WERI-Rb-1 (cell line): Measurements from ENCODE around the gene ALMS1.
A peak's percentile ranks its signal among the peaks of the same experiment; 100 is the strongest.

ENCODE experiments used
- DNase-seq: peaks from one replicate; pipeline ENCODE4 v3.0.0-alpha.2; 2020
- H3K27ac ChIP-seq: fragments of 250-450 bp; sonication (Bioruptor Pico); 2 replicates; pipeline ENCODE4 v1.5.1; 2020; ENCODE audit warnings: mild to moderate bottlenecking, moderate library complexity
- H3K27me3 ChIP-seq: fragments of 250-450 bp; sonication (Bioruptor Pico); 2 replicates; pipeline ENCODE4 v1.5.1; 2021; ENCODE audit warnings: mild to moderate bottlenecking, low read depth, moderate library complexity; ENCODE audit not compliant: insufficient read depth, severe bottlenecking
- H3K36me3 ChIP-seq: fragments of 250-450 bp; sonication (Bioruptor Pico); 2 replicates; pipeline ENCODE4 v1.5.1; 2020; ENCODE audit warnings: mild to moderate bottlenecking, moderate library complexity
- H3K4me3 ChIP-seq: 2 replicates; pipeline ENCODE4 v1.5.1; 2011; ENCODE audit warnings: low read depth, mild to moderate bottlenecking, control low read depth, low read length
- H3K9me3 ChIP-seq: fragments of 250-450 bp; sonication (Bioruptor Pico); 2 replicates; pipeline ENCODE4 v1.5.1; 2021; ENCODE audit warnings: mild to moderate bottlenecking, moderate library complexity; ENCODE audit not compliant: severe bottlenecking
- CTCF ChIP-seq: IDR thresholded peaks from 2 replicates; pipeline ENCODE4 v1.5.1; 2011; ENCODE audit warnings: low read depth, mild to moderate bottlenecking, control low read depth, inconsistent platforms, low read length

ALMS1 gene

GRCh38 chr2:73386342-73386868, 769 bp downstream of the ALMS1 start:
- no peak for TF ChIP-seq CTCF
- Histone ChIP-seq H3K9me3 (no peaks in the 10 kb centered on the region), H3K27me3 (no peaks in the 10 kb centered on the region), H3K4me3 (peak overlapping the region; percentile 69), H3K27ac (peak overlapping the region; percentile 94), H3K36me3 (peaks cover 11% of the 10 kb centered on the region)
- no peak for DNase-seq

GRCh38 chr2:73386894-73387636, 1.4 kb downstream of the ALMS1 start:
- Histone ChIP-seq H3K27me3 (no peaks in the 10 kb centered on the region), H3K27ac (peak overlapping the region; percentile 94), H3K9me3 (no peaks in the 10 kb centered on the region), H3K4me3 (peak overlapping the region; percentile 69), H3K36me3 (peaks cover 11% of the 10 kb centered on the region)
- no peak for TF ChIP-seq CTCF
- no peak for DNase-seq

GRCh38 chr2:73402386-73403103, 16.9 kb downstream of the ALMS1 start:
- peaks cover 18% of the 10 kb centered on the region for H3K9me3 ChIP-seq
- H3K27me3 ChIP-seq, result no peaks in the 10 kb centered on the region
- H3K27ac ChIP-seq, result no peak overlapping the region
- TF ChIP-seq CTCF, result no peak
- H3K4me3 ChIP-seq, result no peak overlapping the region
- DNase-seq, result no peak
- H3K36me3 ChIP-seq, result peaks cover 19% of the 10 kb centered on the region

- Histone ChIP-seq H3K27me3 (no peaks in the 10 kb centered on the region), H3K36me3 (peaks cover 19% of the 10 kb centered on the region), H3K9me3 (peaks cover 18% of the 10 kb centered on the region), H3K27ac (no peak overlapping the region), H3K4me3 (no peak overlapping the region)
- no peak for TF ChIP-seq CTCF
- DNase-seq, result no peak
These were observed 17.6 kb downstream of the ALMS1 start for GRCh38 chr2:73403237-73403636.

- Histone ChIP-seq H3K36me3 (peaks cover 11% of the 10 kb centered on the region), H3K4me3 (no peak overlapping the region), H3K27ac (no peak overlapping the region), H3K27me3 (no peaks in the 10 kb centered on the region), H3K9me3 (peaks cover 10% of the 10 kb centered on the region)
- DNase-seq, result no peak
- TF ChIP-seq CTCF, result no peak
These were observed 18.8 kb downstream of the ALMS1 start for GRCh38 chr2:73404409-73404808.
